GM12892 (cell line): ENCODE results near the gene DIAPH1.

Experiments used
- POLR2A ChIP-seq: IDR thresholded peaks from 2 replicates; pipeline ENCODE4 v1.6.1; 2011; ENCODE audit warnings: low read depth, low read length, control low read depth
- TAF1 ChIP-seq: IDR thresholded peaks from 2 replicates; pipeline ENCODE4 v1.6.1; 2011; ENCODE audit warnings: low read depth, mild to moderate bottlenecking, control low read depth, low read length, borderline replicate concordance

- TF ChIP-seq TAF1 = no peak
- no peak for TF ChIP-seq POLR2A
Observed at GRCh38 chr5:141623186-141623585, 4.4 kb upstream of the DIAPH1 start.
